ENCODE results near the gene PIF1. TPM values are rescaled to one million over a fixed set of nuclear protein-coding genes. Genes with fewer than 3 reads are reported as not detected.

Gene PIF1
- total RNA-seq, 4 donors from 2014 or later, result 0.17 to 0.26 TPM; not detected in 2

DNA sequence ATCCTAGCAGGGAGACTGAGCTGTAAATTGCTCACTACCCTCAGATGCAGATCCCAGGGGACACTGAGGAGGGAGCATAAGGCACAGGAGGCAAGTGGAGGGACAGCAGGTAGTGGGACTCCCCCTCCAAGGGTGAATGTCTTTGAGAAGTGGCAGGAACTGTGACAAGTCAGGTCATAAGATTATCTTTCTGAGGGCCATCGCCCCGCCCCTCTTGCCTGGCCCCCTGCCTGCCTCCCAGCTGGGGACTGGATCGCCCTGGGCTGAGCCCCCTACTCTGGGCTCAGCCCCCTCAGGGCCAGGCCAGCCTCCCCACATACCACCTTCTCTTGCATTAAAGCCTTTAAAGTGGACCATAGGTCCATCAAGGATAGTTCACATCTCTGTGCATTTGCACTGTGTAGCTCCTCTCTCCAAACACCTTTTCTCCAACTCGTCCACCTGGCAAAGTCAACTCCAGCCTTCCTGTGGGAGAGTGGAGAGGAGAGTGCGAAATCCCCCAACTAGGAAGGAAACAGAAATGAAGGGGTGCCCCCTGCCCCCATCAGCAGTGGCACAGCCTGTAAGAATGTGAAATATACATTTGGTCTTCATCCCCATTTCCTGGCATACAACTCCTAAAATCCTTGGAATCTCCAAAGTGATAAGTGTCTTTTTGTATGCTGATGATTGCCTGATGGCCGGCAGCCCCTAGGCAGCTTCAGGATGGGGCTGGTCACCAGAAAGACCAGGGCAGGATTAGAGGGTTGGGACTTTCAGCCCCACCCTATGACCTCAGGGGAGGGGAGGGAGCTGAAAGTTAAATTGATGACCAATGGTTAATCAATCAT lies 14.7 kb downstream of the PIF1 start:
- TF ChIP-seq POLR2A (IDR thresholded peaks at IDR 0.05), result no peak
- TF ChIP-seq, protein P1, sequence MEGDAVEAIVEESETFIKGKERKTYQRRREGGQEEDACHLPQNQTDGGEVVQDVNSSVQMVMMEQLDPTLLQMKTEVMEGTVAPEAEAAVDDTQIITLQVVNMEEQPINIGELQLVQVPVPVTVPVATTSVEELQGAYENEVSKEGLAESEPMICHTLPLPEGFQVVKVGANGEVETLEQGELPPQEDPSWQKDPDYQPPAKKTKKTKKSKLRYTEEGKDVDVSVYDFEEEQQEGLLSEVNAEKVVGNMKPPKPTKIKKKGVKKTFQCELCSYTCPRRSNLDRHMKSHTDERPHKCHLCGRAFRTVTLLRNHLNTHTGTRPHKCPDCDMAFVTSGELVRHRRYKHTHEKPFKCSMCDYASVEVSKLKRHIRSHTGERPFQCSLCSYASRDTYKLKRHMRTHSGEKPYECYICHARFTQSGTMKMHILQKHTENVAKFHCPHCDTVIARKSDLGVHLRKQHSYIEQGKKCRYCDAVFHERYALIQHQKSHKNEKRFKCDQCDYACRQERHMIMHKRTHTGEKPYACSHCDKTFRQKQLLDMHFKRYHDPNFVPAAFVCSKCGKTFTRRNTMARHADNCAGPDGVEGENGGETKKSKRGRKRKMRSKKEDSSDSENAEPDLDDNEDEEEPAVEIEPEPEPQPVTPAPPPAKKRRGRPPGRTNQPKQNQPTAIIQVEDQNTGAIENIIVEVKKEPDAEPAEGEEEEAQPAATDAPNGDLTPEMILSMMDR (IDR thresholded peaks at IDR 0.05 in 4 of 5, conservative IDR thresholded peaks at IDR 0.05 in 1 of 5), result no peak
- Histone ChIP-seq H3K27ac (no peak overlapping the region), H3K4me1 (no peaks in the 10 kb centered on the region), H3K9me3 (no peaks in the 10 kb centered on the region), H3K36me3 (no peaks in the 10 kb centered on the region), H3K27me3 (no peaks in the 10 kb centered on the region), H3K4me3 (no peak overlapping the region)
- intact Hi-C loops (cut with DNase I; ENCODE audit: low total_unique reads), result loop anchor here (1.0 to 5.0 kb wide), 2 partner anchors 79 to 123 kb away; no protein-coding TSS in a partner anchor
- DNase-seq (no peak), ATAC-seq (no peak)
- in situ Hi-C loops (cut with MboI; ENCODE audit: low sequenced_read_pairs in 4 of 4), result loop anchor here in 2 of 4 donors (5.0 kb wide), 1 partner anchor 78 kb away; no protein-coding TSS in a partner anchor

DNA sequence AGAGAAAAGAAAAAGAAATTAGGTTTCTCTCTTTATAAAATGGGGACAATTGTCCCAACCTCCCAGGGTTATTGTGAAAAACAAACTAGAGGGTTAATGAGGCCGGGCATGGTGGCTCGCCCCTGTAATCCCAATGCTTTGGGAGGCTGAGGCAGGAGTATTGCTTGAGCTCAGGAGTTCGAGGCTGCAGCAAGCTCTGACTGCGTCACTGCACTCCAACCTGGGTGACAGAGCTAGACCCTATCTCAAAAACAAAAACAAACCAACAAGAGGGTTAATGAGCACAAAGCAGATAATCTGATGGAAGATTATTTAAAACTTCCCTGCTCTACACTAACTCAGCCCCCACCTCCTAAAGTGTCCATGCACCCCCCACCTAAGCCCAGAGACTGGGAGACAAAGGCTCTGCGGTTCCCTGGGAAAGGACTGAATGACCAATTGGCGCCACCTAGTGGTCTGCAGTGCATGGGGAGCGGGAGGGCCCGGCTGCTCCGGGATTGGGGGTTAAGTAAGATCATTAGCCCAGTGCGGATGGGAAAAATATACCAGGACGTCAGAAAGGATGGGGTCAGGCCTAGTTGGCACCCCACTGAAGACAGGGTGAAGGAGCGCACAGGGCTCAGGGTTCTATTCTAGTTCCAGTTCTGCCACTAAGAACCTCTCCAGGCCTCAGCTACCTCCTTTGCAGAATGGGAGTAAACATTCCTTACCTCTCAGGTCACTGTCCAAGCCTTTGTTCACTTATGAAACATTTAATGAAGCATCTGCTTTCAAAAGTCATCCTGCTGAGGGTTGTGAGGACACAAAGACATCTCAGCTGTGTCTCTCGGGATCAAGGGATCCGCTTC lies 15.6 kb downstream of the PIF1 start:
- DNase-seq, result peak; percentile 54 to 55
- ATAC-seq, result peak; percentile 80 to 88
- intact Hi-C loops (cut with DNase I; ENCODE audit: low total_unique reads), result loop anchor here (1.0 to 5.0 kb wide), 2 partner anchors 79 to 123 kb away; no protein-coding TSS in a partner anchor
- H3K4me1 ChIP-seq, result no peaks in the 10 kb centered on the region
- no peaks in the 10 kb centered on the region for H3K9me3 ChIP-seq
- no peaks in the 10 kb centered on the region for H3K27me3 ChIP-seq
- no peak overlapping the region for H3K27ac ChIP-seq
- H3K4me3 ChIP-seq, result no peak overlapping the region
- in situ Hi-C loops (cut with MboI; ENCODE audit: low sequenced_read_pairs in 4 of 4), result loop anchor here (5.0 kb wide), 1 partner anchor 78 kb away; no protein-coding TSS in a partner anchor
- TF ChIP-seq, protein P1 (IDR thresholded peaks at IDR 0.05 in 4 of 5, conservative IDR thresholded peaks at IDR 0.05 in 1 of 5), result peak; percentile 63 to 95 (median 92)
- TF ChIP-seq POLR2A (IDR thresholded peaks at IDR 0.05), result no peak
- no peaks in the 10 kb centered on the region for H3K36me3 ChIP-seq

DNA sequence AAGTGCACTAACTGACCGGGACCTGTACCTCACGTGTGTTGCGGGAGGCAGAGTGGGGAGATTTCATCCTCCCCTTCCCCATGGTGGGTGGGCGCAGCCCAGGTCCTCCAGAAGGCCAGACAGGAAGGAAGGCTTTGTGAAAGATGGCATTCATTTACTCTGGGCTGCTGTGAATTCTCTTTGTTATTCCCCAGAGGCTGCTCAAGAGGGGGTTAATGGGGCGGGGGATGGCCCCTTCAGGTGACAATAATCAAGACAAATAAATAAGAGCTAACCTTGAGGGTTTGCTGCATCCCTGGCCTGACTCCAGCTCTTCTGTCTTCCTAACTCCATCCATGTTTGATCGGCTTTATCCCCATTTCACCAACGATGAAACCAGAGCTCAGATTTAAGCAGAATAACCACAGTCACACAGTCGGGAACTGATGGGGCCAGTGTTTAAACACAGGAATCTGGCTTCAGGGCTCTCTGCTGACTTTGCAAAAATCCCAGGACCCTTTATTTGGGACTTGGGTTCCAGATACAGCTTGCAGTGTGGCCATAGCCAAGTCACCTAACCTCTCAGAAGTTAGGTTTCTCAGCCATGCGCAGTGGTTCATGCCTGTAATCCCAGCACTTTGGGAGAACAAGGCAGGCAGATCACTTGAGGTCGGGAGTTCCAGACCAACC lies 16.5 kb downstream of the PIF1 start:
- Histone ChIP-seq H3K27me3 (no peaks in the 10 kb centered on the region), H3K36me3 (no peaks in the 10 kb centered on the region), H3K27ac (no peak overlapping the region), H3K4me1 (no peaks in the 10 kb centered on the region), H3K9me3 (no peaks in the 10 kb centered on the region), H3K4me3 (no peak overlapping the region)
- ATAC-seq (no peak), DNase-seq (no peak)
- TF ChIP-seq, protein P1 (IDR thresholded peaks at IDR 0.05 in 4 of 5, conservative IDR thresholded peaks at IDR 0.05 in 1 of 5), result no peak
- intact Hi-C loops (cut with DNase I; ENCODE audit: low total_unique reads) (no loop called here), in situ Hi-C loops (cut with MboI; ENCODE audit: low sequenced_read_pairs in 4 of 4) (loop anchor here in 2 of 4 donors (5.0 kb wide), 1 partner anchor 77 kb away; no protein-coding TSS in a partner anchor)

DNA sequence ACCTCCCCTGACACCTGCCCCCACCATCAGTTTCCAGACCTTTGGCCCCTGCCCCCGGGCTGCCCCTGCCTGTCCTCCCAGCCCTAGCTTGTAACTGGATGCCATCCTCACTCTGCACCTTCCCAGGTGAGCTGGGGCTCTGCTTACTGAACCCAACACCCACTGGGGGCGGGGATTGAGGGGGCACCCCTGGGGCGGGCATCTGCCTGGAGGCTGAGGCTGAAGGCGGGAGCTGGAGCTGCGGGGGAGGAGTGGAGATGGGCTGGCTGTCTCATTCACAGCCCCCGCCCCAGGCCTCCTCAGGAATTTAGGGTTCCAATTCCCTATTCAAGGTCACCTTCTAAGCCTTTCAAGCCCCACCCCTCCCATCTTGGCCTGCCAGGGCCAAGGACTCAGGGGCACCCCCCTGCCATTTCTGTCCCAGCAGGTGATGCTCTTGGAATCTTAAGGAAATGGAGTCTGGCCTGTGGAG lies 17.7 kb downstream of the PIF1 start:
- no peaks in the 10 kb centered on the region for H3K27me3 ChIP-seq
- DNase-seq (no peak), ATAC-seq (no peak)
- H3K4me1 ChIP-seq, result no peaks in the 10 kb centered on the region
- no peak overlapping the region for H3K27ac ChIP-seq
- intact Hi-C loops (cut with DNase I; ENCODE audit: low total_unique reads) (no loop called here), in situ Hi-C loops (cut with MboI; ENCODE audit: low sequenced_read_pairs in 4 of 4) (loop anchor here in 2 of 4 donors (5.0 kb wide), 1 partner anchor 75 kb away; no protein-coding TSS in a partner anchor)
- no peaks in the 10 kb centered on the region for H3K9me3 ChIP-seq
- TF ChIP-seq, protein P1 (IDR thresholded peaks at IDR 0.05 in 4 of 5, conservative IDR thresholded peaks at IDR 0.05 in 1 of 5), result no peak
- no peak for TF ChIP-seq POLR2A (IDR thresholded peaks at IDR 0.05)
- no peak overlapping the region for H3K4me3 ChIP-seq
- H3K36me3 ChIP-seq, result no peaks in the 10 kb centered on the region
